WERI-Rb-1 (cell line): Measurements from ENCODE around the gene ITGB2.
A peak's percentile ranks its signal among the peaks of the same experiment; 100 is the strongest.

Experiments used
- DNase-seq: peaks from one replicate; pipeline ENCODE4 v3.0.0-alpha.2; 2020
- H3K27ac ChIP-seq: fragments of 250-450 bp; sonication (Bioruptor Pico); 2 replicates; pipeline ENCODE4 v1.5.1; 2020; ENCODE audit warnings: mild to moderate bottlenecking, moderate library complexity
- H3K27me3 ChIP-seq: fragments of 250-450 bp; sonication (Bioruptor Pico); 2 replicates; pipeline ENCODE4 v1.5.1; 2021; ENCODE audit warnings: mild to moderate bottlenecking, low read depth, moderate library complexity; ENCODE audit not compliant: insufficient read depth, severe bottlenecking
- H3K36me3 ChIP-seq: fragments of 250-450 bp; sonication (Bioruptor Pico); 2 replicates; pipeline ENCODE4 v1.5.1; 2020; ENCODE audit warnings: mild to moderate bottlenecking, moderate library complexity
- H3K4me3 ChIP-seq: 2 replicates; pipeline ENCODE4 v1.5.1; 2011; ENCODE audit warnings: low read depth, mild to moderate bottlenecking, control low read depth, low read length
- H3K9me3 ChIP-seq: fragments of 250-450 bp; sonication (Bioruptor Pico); 2 replicates; pipeline ENCODE4 v1.5.1; 2021; ENCODE audit warnings: mild to moderate bottlenecking, moderate library complexity; ENCODE audit not compliant: severe bottlenecking
- TF ChIP-seq, protein P1 (sequence below): IDR thresholded peaks from 2 replicates; pipeline ENCODE4 v1.5.1; 2011; ENCODE audit warnings: low read depth, mild to moderate bottlenecking, control low read depth, inconsistent platforms, low read length

ITGB2 gene

GRCh38 chr21:44939532-44940115 lies 18.9 kb upstream of the ITGB2 start, which contains the start of gene SLX9:
Gene SLX9 (plus strand): TSS chr21:44940029. CDS start chr21:44940058, 29 bp downstream.
- Histone ChIP-seq H3K36me3 (peaks cover 45% of the 10 kb centered on the region), H3K4me3 (peak within 1 kb of the TSS; percentile 77), H3K27me3 (no peaks in the 10 kb centered on the region), H3K27ac (peak within 1 kb of the TSS; percentile 83), H3K9me3 (no peaks in the 10 kb centered on the region)
- TF ChIP-seq, protein P1, sequence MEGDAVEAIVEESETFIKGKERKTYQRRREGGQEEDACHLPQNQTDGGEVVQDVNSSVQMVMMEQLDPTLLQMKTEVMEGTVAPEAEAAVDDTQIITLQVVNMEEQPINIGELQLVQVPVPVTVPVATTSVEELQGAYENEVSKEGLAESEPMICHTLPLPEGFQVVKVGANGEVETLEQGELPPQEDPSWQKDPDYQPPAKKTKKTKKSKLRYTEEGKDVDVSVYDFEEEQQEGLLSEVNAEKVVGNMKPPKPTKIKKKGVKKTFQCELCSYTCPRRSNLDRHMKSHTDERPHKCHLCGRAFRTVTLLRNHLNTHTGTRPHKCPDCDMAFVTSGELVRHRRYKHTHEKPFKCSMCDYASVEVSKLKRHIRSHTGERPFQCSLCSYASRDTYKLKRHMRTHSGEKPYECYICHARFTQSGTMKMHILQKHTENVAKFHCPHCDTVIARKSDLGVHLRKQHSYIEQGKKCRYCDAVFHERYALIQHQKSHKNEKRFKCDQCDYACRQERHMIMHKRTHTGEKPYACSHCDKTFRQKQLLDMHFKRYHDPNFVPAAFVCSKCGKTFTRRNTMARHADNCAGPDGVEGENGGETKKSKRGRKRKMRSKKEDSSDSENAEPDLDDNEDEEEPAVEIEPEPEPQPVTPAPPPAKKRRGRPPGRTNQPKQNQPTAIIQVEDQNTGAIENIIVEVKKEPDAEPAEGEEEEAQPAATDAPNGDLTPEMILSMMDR, result no peak
- peak; percentile 89 for DNase-seq

- H3K27me3 ChIP-seq, result no peaks in the 10 kb centered on the region
- TF ChIP-seq, protein P1, result no peak
- H3K27ac ChIP-seq, result peak overlapping the region; percentile 83
- peak; percentile 6 for DNase-seq
- no peaks in the 10 kb centered on the region for H3K9me3 ChIP-seq
- H3K36me3 ChIP-seq, result peaks cover 38% of the 10 kb centered on the region
- peak overlapping the region; percentile 77 for H3K4me3 ChIP-seq
Observed at GRCh38 chr21:44938772-44939531, 18.3 kb upstream of the ITGB2 start.

DNA sequence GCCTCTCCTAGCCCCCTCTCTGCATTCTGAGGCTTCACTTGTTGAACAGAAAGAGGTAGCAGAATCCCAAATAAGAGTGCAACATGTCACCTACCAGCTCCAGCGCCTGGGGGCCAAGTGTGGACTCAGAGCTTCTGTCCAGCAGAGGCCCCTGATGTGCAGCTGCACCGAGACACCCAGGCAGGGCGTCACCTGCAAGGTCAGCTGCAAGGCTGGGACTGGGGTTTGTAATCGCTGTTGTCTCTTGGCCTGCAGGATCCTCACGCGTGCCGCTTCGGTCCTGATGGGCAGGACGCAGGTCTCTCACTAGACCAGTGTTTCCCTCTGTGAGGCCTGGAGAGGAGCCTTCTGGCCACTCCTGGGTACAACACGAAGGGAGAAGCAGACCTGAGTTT lies 14.8 kb upstream of the ITGB2 start:
- H3K4me3 ChIP-seq, result no peak overlapping the region
- peaks cover 21% of the 10 kb centered on the region for H3K27me3 ChIP-seq
- H3K27ac ChIP-seq, result no peak overlapping the region
- no peaks in the 10 kb centered on the region for H3K9me3 ChIP-seq
- TF ChIP-seq, protein P1, result no peak
- DNase-seq, result no peak
- peaks cover 8% of the 10 kb centered on the region; the same call in 1 of the 2 replicates for H3K36me3 ChIP-seq

- H3K27ac ChIP-seq, result no peak overlapping the region
- H3K36me3 ChIP-seq, result peaks cover 8% of the 10 kb centered on the region; the same call in 1 of the 2 replicates
- peaks cover 26% of the 10 kb centered on the region for H3K27me3 ChIP-seq
- no peaks in the 10 kb centered on the region for H3K9me3 ChIP-seq
- TF ChIP-seq, protein P1, result no peak
- H3K4me3 ChIP-seq, result no peak overlapping the region
- DNase-seq, result no peak
Observed at GRCh38 chr21:44934797-44935532, 14.3 kb upstream of the ITGB2 start.

DNA sequence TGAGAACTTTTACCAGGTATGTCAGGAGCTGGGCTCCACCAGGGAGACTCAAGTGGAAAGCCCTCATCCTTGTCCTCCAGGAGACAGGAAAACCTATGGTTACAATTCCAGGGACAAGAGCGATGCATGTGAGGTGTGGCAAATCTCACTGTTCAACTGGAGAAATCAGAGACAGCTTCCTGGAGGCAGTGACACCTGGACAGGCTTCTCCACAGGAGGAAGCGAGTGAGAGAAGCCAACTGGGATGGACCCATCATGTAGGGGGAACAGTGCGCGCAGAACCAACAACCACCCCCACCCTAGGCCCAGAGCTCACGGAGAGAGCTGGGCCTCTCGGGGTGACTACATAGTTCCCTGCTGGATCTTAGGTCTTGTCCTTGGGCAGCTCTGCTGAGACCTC lies 13.6 kb upstream of the ITGB2 start:
- Histone ChIP-seq H3K4me3 (no peak overlapping the region), H3K27me3 (peaks cover 33% of the 10 kb centered on the region)
- TF ChIP-seq, protein P1, result no peak

More for the DNA sequence above, 13.6 kb upstream of the ITGB2 start:
- H3K27ac ChIP-seq, result no peak overlapping the region
- no peak for DNase-seq
- H3K36me3 ChIP-seq, result peaks cover 8% of the 10 kb centered on the region; the same call in 1 of the 2 replicates
- H3K9me3 ChIP-seq, result peaks cover 5% of the 10 kb centered on the region
